GM13977 (cell line): ENCODE data around the gene RAB31.

Experiments
- DNase-seq: peaks from one replicate; pipeline ENCODE4 v3.0.0; 2012; ENCODE audit warnings: low spot score
- in situ Hi-C: fragments of 300-500 bp; cut with MboI; formaldehyde crosslinking; loops from one replicate; pipeline ENCODE4 v1.12.0; 2022; ENCODE audit warnings: low sequenced_read_pairs, low pct_unique_long_range_greater_than_20kb, mixed read lengths, inconsistent platforms; ENCODE audit not compliant: unreplicated experiment
- TF ChIP-seq, protein P1 (sequence below): IDR thresholded peaks from 2 replicates; pipeline ENCODE4 v1.5.1; 2012; ENCODE audit warnings: mild to moderate bottlenecking, control low read depth; ENCODE audit not compliant: insufficient read depth; ENCODE audit errors: extremely low read depth, missing control alignments

Gene RAB31

DNA sequence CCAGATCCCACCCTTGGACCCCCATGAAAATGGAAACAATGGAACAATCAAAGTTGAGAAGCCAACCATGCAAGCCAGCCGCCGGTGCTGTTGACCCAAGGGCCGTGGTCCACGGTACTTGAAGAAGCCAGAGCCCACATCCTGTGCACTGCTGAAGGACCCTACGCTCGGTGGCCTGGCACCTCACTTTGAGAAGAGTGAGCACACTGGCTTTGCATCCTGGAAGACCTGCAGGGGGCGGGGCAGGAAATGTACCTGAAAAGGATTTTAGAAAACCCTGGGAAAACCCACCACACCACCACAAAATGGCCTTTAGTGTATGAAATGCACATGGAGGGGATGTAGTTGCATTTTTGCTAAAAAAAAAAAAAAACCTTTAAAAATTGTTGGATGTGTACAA, 151.1 kb downstream of the RAB31 start:
- DNase-seq: no peak
- TF ChIP-seq, protein P1, sequence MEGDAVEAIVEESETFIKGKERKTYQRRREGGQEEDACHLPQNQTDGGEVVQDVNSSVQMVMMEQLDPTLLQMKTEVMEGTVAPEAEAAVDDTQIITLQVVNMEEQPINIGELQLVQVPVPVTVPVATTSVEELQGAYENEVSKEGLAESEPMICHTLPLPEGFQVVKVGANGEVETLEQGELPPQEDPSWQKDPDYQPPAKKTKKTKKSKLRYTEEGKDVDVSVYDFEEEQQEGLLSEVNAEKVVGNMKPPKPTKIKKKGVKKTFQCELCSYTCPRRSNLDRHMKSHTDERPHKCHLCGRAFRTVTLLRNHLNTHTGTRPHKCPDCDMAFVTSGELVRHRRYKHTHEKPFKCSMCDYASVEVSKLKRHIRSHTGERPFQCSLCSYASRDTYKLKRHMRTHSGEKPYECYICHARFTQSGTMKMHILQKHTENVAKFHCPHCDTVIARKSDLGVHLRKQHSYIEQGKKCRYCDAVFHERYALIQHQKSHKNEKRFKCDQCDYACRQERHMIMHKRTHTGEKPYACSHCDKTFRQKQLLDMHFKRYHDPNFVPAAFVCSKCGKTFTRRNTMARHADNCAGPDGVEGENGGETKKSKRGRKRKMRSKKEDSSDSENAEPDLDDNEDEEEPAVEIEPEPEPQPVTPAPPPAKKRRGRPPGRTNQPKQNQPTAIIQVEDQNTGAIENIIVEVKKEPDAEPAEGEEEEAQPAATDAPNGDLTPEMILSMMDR: no peak
- in situ Hi-C loops: no loop called here

- no peak for DNase-seq
- in situ Hi-C loops: no loop called here
- TF ChIP-seq, protein P1: no peak
Measured at GRCh38 chr18:9860682-9861081, 152.6 kb downstream of the RAB31 start.

GRCh38 chr18:9861157-9861556, 153.1 kb downstream of the RAB31 start:
- in situ Hi-C loops: no loop called here
- TF ChIP-seq, protein P1: no peak
- DNase-seq: peak; percentile 45

DNA sequence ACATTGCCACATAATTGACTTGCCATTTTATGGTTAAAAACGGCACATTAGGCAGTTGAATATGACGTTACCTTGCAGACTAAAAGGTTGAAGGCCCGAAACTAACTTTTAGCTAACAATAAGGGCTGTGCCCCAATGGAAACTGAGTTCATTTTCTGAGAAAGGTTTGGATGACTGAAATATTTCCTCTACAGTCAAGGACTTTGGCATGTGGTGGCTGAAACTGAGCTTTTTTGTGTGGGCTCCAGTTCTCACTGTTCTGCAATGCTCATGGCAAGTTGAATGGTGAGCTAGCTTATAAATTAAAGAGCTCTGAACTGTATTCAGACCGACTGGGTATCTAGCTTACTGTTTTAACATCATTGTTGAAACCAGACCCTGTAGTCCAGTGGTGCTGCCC, 153.8 kb downstream of the RAB31 start:
- in situ Hi-C loops: no loop called here
- TF ChIP-seq, protein P1: no peak
- DNase-seq: peak; percentile 42

GRCh38 chr18:9862686-9863085, 154.6 kb downstream of the RAB31 start:
- no peak for DNase-seq
- TF ChIP-seq, protein P1: no peak
- in situ Hi-C loops: no loop called here

GRCh38 chr18:9863282-9863681, 155.2 kb downstream of the RAB31 start:
- in situ Hi-C loops: no loop called here
- no peak for DNase-seq
- TF ChIP-seq, protein P1: no peak
